ENCODE data around the gene KIAA0513.
"Not testable (repeated sequence)": the region's sequence is repeated elsewhere in the genome, so short reads cannot be mapped to it uniquely, and the experiment has no call there.

The KIAA0513 gene

DNA sequence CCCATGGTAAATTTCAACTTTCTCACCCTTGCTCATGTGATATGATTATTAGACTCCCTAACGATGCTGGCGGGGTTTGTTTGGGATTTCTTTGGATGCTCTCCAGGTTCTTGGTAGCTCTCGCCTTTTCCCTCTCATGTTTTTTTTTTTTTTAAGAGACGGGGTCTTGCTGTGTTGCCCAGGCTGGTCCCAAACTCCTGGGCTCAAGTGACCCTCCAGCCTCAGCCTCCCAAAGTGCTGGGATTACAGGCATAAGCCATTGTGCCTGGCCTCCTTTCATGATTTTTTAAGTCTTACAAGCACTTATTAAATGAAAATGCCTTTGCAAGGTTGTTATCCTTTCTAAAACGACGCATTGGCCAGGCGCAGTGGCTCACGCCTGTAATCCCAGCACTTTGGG is 24.1 kb downstream of the KIAA0513 start:
- FAIRE-seq = no peak

GRCh38 chr16:85052536-85052935 is 24.9 kb downstream of the KIAA0513 start:
- no peak for FAIRE-seq

DNA sequence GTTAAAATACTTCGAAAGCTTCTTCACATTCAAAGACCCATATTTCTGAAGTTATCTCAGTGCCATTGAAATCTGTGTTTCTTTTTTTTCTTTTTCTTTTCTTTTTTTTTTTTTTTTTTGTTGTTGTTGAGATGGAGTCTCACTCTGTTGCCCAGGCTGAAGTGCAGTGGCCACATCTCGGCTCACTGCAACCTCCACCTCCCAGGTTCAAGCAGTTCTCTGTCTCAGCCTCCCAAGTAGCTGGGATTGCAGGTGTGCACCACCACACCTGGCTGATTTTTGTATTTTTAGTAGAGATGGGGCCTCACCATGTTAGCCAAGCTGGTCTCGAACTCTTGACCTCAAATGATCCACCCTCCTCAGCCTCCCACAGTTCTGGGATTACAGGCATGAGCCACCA is 26.7 kb downstream of the KIAA0513 start:
- FAIRE-seq = not testable (repeated sequence)

- no peak for FAIRE-seq
These were observed 27.4 kb downstream of the KIAA0513 start for GRCh38 chr16:85054948-85055492.

DNA sequence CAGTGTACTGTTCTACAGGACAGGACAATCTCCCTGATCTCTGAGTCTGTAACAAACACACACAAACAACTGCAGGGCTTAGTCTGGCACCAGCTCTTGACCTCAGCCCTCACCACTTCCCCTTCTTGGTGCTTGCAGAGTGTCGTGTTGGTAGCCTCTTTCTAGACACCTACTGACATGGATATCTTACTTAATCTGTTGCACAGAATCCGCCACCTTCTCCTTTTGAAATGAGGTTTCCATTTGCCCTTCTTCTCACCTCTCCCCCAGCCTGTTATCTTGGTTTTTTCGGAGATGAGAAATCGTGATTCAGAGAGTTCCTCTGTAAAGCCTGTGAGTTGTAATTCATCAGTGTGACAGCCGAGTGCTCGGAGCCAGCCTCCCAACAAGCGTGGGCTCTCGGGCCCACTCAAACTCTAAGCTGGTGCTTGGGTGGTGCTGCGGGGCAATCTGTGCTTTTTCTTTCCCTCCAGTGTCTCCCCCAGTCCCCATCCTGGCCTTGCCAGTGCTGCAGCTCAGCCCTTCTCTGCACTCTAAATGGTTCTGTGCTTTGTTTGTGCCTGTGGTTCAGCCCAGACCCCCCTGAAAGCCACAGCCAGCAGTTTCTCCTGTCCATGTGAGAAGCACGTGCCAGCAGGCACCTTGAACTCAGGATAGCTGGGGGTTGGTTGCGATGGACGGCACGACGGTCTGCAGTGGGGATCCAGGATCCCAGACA is 28.1 kb downstream of the KIAA0513 start:
- FAIRE-seq = no peak

GRCh38 chr16:85056211-85056748 is 28.7 kb downstream of the KIAA0513 start:
- no peak for FAIRE-seq

- no peak for FAIRE-seq
These were observed 29.8 kb downstream of the KIAA0513 start for GRCh38 chr16:85057212-85057889.

GRCh38 chr16:85057948-85058347 is 30.4 kb downstream of the KIAA0513 start:
- FAIRE-seq = no peak

DNA sequence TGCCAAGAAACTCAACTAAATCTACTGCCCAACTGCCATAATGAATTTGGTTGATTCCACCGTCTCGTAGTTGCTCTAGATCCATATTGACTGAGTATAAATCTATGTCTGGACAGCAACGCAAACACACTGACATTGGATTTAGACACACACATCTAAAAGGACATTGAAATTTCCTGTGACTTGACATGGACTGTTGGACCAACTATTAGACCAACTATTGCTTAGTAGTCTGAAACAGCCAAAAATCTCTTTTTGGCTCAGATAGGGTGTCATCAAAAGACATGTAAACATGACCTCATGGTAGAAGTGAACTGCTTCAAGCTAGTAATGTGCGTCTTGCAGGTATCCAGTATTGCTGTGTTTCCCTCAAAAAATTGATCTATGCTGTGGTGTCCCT is 31.3 kb downstream of the KIAA0513 start:
- FAIRE-seq = no peak

DNA sequence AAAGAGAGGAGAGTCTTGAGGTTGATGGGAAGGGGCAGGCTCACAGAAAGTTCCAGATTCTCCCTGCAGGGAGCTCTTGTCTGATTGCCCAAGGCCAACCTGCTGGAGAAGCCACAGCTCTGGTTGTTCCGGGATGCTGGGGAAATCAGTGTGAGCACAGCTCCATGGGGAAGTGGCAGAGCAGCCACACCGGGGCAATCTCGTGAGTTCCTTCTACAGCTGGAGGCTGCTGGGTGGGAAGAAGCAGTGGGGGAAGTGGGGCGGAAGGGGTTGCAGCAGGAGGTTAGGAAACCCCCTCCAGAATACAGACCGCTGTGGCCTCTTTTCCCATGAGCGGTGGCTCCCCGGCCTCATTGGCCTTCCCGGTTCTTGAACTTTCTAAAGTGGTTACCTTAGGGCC is 34.0 kb downstream of the KIAA0513 start:
- FAIRE-seq = no peak

GRCh38 chr16:85062323-85062722 is 34.7 kb downstream of the KIAA0513 start:
- FAIRE-seq = no peak

DNA sequence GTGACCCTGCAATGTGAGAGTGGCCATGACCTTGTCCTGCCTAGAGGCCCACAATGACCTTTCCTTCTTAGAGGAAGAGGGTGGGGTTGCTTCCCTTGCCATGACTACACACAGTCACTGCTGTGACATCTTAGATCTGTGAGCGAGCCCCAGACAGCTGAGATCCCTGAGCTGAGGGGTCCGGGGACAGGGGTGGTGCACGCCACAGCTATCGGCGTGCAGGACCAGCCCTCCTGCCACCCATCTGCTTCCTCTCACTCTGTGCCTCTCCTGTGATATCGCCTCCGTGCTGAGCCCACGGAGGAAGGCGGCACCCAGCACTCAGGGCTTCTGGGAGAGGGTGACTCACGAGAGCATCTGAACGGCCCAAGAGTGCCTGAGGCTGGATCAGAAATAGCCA is 35.2 kb downstream of the KIAA0513 start:
- FAIRE-seq = no peak

- no peak for FAIRE-seq
These were observed 36.6 kb downstream of the KIAA0513 start for GRCh38 chr16:85064186-85064585.

DNA sequence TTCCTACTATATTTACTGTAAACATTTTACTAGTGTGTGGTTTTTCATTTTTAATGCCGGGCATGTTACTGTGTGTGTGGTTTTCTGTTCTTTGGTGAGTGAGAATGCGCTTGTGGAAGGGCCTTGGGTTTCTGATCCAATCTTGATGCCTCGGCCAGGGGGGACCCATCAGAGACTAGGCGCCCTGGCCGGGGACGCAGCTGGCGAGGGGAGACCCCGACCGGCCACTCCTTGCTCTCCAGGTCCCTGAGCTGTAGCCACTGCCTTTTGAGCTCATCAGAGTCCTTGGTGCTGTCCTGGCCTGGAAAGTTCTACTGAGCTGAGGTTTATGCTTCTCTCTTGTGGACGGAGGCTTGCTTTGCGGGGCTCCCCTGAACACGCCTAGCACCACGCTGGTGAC is 37.5 kb downstream of the KIAA0513 start:
- FAIRE-seq = no peak

GRCh38 chr16:85066346-85066885 is 38.8 kb downstream of the KIAA0513 start:
- FAIRE-seq = no peak

- FAIRE-seq = no peak
These were observed 39.4 kb downstream of the KIAA0513 start for GRCh38 chr16:85067024-85067423.

DNA sequence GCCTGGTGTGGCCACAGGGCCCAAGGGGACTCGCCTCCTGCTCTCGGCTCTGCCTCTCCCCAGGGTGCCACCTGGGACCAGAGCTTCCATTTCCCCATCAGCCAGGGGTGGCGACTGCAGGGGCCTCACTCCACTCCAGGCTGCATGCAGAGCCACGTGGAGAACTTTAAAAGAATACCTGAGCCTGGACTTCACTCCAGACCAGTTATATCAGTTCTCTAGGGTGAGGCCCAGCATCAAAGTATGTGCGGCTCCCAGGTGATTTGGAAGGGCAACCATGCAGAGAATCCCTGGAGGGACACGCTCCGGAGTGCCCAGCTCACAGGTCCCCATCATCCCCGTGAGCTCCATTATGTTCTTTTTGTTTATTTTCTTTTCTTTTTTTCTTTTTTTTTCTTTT is 39.8 kb downstream of the KIAA0513 start:
- no peak for FAIRE-seq

- FAIRE-seq = no peak
These were observed 41.2 kb downstream of the KIAA0513 start for GRCh38 chr16:85068746-85069145.

- no peak for FAIRE-seq
These were observed 41.6 kb downstream of the KIAA0513 start for GRCh38 chr16:85069171-85069570.

- FAIRE-seq = no peak
These were observed 44.7 kb downstream of the KIAA0513 start for GRCh38 chr16:85072076-85072860.

- no peak for FAIRE-seq
These were observed 45.4 kb downstream of the KIAA0513 start for GRCh38 chr16:85072947-85073346.

GRCh38 chr16:85074225-85074914 is 46.8 kb downstream of the KIAA0513 start:
- no peak for FAIRE-seq

Measured in A204.1 (cell line).